ENCODE data around the gene COLEC12.

DNA sequence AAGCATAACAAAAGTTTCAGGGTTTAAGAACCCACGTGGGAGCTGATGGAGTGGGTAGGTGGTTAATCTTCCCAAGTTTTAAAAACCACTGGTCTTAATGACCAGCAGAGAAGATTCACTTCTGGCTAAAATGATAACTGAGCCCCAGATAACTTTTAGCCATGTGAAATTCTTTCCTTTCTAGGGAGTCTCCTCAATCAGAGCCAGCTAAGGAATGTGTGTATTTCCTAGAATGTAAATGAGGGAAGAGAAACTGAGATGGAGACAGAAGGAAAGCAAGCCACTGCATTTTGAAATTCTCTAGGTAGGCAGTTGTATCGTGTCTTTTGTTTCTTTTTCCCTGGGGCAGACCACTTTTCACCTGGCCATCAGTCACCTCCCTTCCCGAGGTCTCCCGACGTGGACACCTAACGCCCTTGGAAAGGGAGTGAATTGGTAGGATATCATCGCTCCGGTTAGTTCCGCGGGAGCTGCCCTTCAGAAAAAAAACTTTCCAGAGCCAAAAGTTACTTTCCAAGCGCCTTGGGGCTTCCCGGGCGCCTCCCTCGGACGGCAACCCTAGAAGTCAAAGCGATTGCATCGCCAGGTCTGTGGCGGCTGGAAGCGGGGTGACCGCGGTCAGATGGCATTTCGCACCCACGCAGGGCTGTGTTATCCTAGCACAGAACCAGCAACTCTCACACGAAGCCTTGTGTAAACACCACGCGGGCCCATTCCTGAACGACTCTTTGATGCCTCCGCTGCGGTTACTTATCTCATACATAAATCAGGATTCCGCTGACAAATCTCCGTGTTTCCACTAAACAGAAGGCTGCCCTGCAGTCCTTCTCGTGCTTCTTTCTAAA lies 1.3 kb downstream of the COLEC12 start:
- TF ChIP-seq POLR2AphosphoS5 (IDR thresholded peaks at IDR 0.05; ENCODE audit: borderline replicate concordance, low read depth, low read length) = no peak
- no peak for TF ChIP-seq EZH2 (IDR thresholded peaks at IDR 0.05)
- no peak for TF ChIP-seq FOXP2 (optimal IDR thresholded peaks at IDR 0.05; ENCODE audit: control extremely low read depth, extremely low read length, insufficient read depth)
